HG03354 (cell line): Measurements from ENCODE around the gene PROX2.

Source experiments
- ATAC-seq: cut with Tn5 transposase; IDR thresholded peaks from one replicate; pipeline ENCODE4 v1.9.1; 2021; ENCODE audit warnings: mild to moderate bottlenecking; ENCODE audit not compliant: unreplicated experiment, poor library complexity, severe bottlenecking

Gene PROX2

GRCh38 chr14:74909911-74910310, 34.0 kb upstream of the PROX2 start:
- no peak for ATAC-seq

GRCh38 chr14:74909501-74909900, 33.6 kb upstream of the PROX2 start:
- no peak for ATAC-seq

GRCh38 chr14:74908861-74909341, 33.0 kb upstream of the PROX2 start:
- ATAC-seq = no peak

DNA sequence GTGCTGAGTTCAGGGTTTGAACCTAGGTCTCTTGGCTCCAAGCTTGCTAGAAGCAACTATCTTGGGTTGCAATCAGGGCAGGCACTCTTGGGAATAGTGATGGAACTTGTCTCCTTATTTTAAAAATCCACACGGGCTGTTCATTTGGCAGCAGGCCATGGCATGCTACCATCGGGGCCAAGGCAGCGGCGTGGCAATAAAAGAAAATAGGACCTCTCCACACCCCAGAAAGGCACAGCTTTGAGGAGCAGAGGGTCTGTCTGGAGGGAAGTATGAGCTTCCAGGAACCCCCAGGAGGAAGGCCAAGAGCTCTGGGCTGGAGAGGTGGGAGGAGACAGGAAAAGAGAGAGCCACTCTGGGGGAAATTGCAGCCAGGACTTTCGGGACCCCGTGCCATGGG, 31.8 kb upstream of the PROX2 start:
- no peak for ATAC-seq

DNA sequence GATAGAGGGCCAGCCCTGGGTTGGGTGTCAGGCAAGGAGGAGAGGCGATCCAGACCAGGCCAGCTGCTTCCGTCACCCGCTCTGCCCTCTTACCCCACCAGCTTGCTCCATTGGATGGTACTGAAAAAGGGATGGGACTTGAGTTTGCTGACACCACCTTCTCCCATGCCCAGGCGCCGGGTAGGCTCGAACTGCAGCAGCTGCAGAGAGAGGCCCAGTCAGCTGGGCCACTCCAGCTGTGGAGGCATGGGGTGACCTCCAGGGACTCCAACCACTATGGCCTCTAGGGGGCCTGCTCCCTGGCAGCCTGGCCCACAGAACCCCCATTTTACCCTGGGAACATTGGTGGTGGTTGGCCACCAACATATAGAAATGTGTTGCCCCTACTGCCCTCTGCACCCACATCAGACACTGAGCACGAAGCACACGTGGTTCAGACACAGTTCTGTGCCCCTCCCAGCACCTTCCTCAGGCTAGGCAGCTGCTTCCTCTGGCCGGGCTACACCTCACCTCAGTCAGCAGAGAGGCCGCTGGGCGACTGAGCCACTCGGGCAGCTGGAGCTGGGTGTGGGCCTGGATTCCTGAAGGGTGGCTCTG, 31.1 kb upstream of the PROX2 start:
- ATAC-seq = no peak

DNA sequence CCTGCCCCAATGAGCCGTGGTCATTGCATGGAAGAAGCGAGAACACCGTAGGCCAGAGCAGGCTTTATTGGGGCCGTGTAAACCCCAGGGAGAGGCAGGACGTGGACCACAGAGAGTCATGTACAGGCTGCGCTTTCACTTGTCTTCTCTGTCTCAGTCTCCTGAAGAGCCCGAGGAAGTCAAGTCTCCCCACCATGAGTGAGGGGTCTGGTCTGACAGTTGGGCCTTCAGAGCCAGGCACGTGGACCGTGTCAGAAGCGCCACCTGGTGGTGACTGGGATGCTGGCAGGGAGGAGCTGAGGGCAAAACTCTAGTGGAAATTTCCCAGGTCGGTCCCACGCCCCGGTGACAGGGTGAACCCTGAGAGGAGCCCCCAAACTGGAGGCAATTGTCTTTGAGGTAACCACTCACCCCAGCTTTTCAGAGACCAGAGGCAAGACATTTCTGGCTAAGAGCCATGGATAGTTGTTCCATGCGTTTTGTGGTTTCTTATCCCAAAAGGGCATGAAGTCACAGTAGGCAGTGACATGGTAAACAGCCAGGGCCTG, 29.7 kb upstream of the PROX2 start:
- no peak for ATAC-seq

- ATAC-seq = no peak
Measured at GRCh38 chr14:74904635-74905503, 28.9 kb upstream of the PROX2 start.

DNA sequence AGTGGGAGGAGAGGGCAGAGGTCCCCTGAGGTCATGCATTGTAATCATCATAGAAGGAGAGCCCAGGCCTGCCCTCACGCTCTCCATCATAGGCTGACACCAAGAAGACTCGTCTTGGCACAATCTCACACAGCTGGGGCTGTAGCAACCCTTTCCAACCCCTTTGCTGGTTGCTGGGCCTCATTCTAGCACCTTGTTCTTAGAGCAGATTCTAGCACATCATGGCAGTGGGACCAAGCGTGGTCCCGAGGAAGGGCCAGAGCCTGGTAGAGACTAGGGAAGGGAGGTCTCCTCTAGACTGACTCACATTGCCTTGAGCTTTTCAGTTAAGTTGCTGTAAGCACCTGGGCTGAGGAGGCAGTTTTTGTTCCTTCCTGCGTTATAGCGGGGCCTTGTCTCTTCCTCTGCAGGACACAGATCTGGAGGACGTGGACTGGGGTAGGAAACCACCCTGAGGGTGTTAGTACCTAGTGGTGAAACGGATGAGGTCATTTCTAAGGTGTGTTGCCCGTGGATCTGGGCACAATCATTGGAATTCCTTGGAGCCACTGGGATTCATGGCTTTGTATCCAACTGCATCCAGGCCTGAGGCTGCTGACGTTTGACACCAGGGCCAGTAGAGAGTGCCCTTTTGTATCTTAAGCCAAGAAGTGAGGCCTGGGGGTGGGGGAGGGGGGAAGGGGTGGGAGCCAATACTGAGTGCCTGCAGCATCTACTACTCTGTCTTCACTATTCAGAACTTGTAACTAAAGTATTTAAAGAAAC, 27.2 kb upstream of the PROX2 start:
- no peak for ATAC-seq

DNA sequence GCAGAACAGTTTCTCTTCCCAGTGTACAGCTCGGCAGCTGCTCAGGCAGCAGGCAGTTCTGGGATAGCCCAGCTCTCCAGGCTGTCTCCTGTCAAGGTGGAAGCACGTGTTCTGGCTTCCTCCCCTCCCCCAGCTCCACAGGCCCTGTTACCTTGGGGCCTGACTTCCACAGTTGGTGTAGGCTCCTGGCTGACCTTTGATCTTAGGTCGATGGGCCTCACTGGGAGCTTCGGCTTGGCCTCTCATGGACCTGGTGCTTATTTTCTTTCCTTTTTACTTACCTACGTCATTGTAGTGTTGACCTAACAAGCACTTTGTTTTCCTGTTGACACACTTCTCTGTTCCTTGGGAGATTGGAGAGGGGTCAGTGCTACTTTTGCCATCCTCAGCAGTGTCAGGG, 22.7 kb upstream of the PROX2 start:
- ATAC-seq = no peak

DNA sequence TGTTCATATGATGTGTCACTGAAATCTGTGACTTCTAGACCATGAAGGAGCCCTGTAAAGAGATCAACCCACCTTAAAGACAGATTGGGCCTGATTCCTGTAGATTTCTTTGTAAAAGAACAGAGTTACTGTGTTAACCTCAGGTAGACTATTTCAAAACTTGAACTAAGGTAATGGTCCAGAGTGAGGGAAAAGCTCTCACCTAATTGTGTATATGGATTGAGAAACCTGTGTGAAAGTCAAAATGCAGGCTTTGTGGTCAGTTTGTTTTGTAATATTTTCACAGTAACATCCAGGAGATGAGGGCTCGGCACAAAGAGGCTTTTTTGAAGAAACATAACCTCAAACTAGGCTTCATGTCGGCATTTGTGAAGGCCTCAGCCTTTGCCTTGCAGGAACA, 22.1 kb upstream of the PROX2 start:
- ATAC-seq = no peak

- no peak for ATAC-seq
Measured at GRCh38 chr14:74897642-74898041, 21.7 kb upstream of the PROX2 start.

DNA sequence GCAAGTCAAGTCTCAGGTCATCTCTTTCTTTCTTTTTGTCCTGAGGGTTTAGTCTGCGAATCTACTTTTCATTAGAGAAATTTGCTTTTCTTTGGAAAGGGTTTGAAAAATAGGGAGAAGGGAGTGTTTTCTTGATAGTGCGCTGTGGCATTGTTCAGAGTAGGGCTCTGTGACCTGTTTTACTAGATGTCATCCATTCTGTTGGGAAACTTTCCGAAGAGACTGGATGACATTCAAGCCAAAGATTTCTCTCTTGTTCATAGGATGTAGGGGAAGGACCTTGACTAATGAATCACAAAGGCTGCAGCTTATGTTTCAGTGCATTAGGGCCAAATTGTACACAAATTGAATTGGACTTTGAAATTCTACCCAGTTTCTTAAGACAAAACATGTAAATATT, 20.5 kb upstream of the PROX2 start:
- no peak for ATAC-seq

GRCh38 chr14:74893614-74894091, 17.7 kb upstream of the PROX2 start:
- peak; percentile 77 for ATAC-seq

GRCh38 chr14:74892745-74893144, 16.8 kb upstream of the PROX2 start:
- no peak for ATAC-seq

GRCh38 chr14:74891870-74892269, 15.9 kb upstream of the PROX2 start:
- ATAC-seq = no peak

- no peak for ATAC-seq
Measured at GRCh38 chr14:74890262-74890661, 14.3 kb upstream of the PROX2 start.

DNA sequence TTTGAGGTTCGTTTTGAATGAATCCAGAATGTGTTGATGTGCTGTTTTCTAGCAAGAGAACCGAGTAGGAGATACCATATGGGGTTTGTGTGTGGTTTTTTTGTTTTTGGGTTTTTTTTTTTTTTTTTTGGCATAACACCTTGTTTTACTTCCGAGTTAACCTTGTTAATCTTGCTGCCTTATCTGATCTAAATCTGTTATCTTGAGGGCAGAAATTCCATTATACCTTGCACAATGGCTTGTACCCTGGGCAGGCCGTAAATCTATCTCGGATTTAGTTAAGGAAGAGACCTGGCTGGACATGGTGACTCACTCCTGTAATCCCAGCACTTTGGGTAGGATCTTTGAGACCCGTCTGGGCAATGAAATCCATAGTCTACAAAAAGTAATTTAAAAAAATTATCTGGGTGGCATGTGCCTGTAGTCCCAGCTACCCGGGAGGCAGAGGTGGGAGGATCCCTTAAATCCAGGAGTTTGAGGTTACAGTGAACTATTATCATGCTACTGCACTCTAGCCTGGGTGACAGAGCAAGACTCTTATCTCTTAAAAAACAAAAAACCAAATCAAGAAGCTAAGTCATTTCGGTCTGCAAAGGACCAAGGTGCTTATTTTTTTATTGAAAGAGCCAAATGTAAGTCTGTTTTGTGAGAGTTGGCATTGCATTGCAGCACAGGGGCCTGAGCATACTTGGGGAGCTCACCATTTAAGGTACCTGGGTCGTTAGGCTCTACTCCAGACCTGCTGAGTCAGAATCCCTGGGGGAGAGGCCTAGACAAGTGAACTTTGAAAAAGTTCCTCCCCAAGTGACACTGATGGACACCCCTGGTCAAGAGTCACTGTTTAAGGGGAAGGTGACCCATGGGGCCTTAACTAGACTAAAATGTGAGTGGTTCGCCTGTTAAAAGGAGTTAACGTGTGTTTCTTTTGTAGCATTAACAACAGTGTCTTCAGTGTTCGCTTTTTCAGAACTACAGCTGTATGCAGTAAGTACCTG, 12.5 kb upstream of the PROX2 start:
- ATAC-seq = no peak

DNA sequence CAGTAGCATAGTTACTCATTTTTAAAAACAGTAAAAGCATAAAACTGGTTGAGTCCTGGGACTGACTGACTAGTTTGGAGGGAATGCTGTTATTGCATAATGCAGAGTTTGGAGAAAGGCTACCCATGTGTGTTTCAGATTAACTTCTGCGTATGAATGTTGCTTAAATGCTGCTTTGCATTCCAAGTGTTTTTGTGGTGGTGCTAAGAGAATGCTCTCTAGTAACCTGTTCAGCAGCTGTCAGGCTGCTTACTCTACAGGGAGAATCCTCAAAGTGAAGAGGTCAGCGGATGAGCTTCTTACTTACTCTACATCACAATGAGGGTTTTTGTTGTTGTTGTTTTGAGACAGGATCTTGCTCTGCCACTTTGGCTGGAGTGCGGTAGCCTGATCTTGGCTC, 10.1 kb upstream of the PROX2 start:
- ATAC-seq = no peak
